GM12875 (cell line): ENCODE data around the gene TCERG1L.

ENCODE experiments used
- H3K4me3 ChIP-seq: one replicate; pipeline ENCODE4 v1.5.1; 2011; ENCODE audit warnings: low read depth, low read length, control low read depth
- TF ChIP-seq, protein P1 (sequence below): IDR thresholded peaks from 2 replicates; pipeline ENCODE4 v1.5.1; 2011; ENCODE audit warnings: low read depth, mild to moderate bottlenecking, control low read depth, inconsistent platforms, low read length, moderate library complexity, borderline replicate concordance; ENCODE audit not compliant: insufficient read depth

Gene TCERG1L

DNA sequence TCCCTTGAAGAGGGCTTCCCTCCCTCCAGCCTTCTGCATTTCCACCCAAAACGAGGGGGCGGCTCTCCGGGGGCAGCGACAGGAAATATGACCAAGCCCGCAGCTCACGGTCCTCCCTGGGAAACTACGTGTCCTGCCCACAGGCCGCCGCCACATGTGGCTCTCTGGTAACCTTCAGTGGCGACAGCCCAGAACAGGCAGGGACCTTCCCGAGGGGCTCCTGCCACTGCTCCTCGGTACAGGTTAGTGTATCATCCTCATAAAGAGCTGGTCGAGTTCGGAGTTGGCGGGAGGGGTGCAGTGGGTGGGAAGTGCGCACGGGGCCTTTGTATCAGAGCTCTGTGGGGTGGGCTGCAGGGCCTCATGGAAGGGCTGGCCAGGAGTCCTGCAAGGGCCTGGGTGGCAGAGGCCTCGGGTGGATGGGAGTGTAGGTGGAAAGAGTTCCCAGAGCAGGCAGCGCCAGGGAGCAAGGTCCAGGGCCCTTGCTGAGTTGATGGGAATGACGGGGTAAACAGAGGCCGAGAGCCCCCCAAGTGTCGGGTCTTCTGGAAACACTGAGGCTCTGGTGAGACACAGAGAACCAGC is 66.0 kb downstream of the TCERG1L start:
- no peak overlapping the region for H3K4me3 ChIP-seq
- TF ChIP-seq, protein P1, sequence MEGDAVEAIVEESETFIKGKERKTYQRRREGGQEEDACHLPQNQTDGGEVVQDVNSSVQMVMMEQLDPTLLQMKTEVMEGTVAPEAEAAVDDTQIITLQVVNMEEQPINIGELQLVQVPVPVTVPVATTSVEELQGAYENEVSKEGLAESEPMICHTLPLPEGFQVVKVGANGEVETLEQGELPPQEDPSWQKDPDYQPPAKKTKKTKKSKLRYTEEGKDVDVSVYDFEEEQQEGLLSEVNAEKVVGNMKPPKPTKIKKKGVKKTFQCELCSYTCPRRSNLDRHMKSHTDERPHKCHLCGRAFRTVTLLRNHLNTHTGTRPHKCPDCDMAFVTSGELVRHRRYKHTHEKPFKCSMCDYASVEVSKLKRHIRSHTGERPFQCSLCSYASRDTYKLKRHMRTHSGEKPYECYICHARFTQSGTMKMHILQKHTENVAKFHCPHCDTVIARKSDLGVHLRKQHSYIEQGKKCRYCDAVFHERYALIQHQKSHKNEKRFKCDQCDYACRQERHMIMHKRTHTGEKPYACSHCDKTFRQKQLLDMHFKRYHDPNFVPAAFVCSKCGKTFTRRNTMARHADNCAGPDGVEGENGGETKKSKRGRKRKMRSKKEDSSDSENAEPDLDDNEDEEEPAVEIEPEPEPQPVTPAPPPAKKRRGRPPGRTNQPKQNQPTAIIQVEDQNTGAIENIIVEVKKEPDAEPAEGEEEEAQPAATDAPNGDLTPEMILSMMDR = no peak

DNA sequence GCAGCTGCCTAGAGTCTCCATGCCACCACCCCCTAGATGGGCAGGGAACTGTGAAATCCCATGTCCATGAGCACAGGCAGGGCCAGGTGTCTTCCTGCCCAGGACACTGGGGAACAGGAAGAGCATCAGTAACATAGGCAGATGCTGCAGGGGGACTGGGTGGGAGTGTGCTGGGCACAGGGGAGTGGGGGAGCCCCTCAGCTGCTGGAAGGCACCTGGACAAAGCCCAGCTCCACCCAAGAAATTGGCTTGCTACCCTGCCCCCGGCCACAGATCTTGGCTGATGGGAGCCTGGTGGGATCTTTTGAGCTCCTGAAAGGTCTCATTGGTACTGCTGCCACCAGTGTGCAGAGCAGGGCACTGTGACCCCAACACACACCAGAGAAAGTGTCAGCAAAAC is 66.7 kb downstream of the TCERG1L start:
- TF ChIP-seq, protein P1 = no peak

DNA sequence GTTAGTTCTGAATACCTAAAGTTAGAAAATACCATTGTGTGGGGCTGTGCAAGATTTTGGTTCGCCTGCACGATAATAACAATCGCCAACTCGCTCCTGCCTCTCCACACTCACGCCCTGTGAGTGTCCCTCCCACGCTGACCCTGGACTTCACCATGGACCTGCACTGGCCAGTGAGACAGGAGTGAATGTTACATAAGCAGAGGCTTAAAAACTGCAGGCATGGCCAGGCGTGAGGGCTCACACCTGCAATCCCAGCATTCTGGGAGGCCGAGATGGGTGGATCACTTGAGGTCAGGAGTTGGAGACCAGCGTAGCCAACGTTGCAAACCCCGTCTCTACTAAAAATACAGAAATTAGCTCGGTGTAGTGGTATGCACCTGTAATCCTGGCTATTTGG is 68.4 kb downstream of the TCERG1L start:
- TF ChIP-seq, protein P1 = no peak
- no peak overlapping the region for H3K4me3 ChIP-seq

More for the DNA sequence above, 66.7 kb downstream of the TCERG1L start:
- H3K4me3 ChIP-seq = no peak overlapping the region

DNA sequence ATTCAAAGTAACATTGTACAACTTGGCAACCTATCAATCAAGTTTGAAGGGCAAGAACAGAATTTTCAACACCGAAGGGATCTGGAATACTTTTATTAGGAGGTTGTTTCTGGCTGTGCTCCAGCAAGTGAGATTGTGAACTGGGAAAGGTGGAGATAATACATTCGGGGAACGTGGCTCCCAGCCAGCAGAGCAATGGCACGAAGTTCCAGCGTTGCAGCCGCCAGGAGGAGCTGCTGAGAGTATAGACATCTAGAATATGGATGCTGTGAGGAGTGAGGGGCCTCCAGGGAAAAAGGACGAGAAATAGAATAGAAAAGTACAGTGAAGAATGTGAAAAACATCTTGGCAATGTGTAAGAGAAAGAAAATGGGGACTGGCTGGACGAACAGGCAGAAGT is 69.5 kb downstream of the TCERG1L start:
- TF ChIP-seq, protein P1 = no peak
- no peak overlapping the region for H3K4me3 ChIP-seq

DNA sequence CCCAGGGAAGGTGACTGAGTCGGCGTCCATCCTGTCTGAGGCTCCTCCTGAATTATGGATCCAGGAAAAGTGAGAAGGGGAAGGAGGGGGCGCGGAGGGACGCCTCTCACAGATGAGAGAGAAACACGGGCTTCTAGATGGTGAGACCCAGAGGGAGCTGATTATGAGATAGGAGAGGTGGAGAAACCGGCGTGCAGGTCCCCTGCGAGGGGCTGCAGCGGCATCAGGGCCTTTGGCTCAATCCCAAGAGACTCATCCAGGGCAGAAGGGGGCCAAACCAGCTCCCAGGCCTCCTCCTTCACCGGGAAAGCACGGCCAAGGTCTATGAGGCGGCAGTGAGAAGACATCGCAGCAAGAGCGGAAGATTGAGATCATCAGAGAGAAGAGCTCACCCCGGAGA is 70.8 kb downstream of the TCERG1L start:
- H3K4me3 ChIP-seq = no peak overlapping the region
- TF ChIP-seq, protein P1 = no peak

DNA sequence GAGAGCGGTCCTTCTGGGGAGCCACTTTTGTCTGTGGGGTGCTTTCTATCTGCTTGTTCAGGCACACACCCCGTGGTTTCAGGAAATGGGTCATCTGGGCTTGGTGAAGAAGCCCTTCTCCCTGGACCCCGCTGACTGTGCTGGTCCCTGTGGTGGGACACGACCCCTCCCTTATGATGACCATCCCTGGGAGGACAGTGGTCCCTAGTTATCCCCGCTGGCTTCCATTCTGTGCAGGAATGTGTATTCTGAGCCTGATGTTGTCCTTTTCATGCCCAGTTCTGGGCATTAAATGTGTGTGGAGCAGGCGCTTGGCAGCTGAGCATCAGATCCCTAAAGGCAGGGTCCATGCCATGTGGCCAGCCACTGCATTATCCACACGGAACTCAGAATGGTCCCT is 71.6 kb downstream of the TCERG1L start:
- TF ChIP-seq, protein P1 = no peak
- no peak overlapping the region for H3K4me3 ChIP-seq

DNA sequence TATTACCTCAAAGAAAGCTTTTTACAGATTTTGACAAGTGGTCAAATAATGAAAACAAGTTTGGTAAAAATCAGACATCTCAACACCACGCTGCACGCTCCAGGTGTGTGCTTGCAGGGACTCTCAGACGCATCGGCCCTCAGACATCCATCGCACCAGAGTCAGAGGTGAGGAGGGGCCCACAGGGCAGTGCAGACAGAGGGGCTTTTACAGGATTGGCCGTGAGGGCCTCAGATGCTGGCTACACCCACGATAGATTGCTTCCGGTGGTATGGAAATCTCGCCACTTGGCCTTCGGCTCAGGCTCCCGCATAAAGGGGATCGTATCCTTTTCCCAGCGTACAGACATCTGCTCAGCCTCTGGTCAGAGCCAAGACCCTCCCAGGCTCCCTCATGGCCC is 72.1 kb downstream of the TCERG1L start:
- TF ChIP-seq, protein P1 = no peak
- H3K4me3 ChIP-seq = no peak overlapping the region
